ENCODE data around the gene OTOP1. TPM values are rescaled to one million over a fixed set of nuclear protein-coding genes. Genes with fewer than 3 reads are reported as not detected.
"Not testable (repeated sequence)": the region's sequence is repeated elsewhere in the genome, so short reads cannot be mapped to it uniquely, and the experiment has no call there.

Gene OTOP1
- polyA plus RNA-seq (ENCODE audit: insufficient read depth in 1 of 5, insufficient read length in 5 of 5, low replicate concordance in 1 of 5), result not detected
- long read RNA-seq, donor 1, result 0 reads
- long read RNA-seq, donor 2, result 0 reads
- long read RNA-seq, donor 3, result 0 reads
- long read RNA-seq, donor 4, result 0 reads
- long read RNA-seq, donor 5, result 0 reads
- long read RNA-seq, donor 6, result 0 reads
- long read RNA-seq, donor 7, result 0 reads
- long read RNA-seq, donor 8, result 0 reads

GRCh38 chr4:4226606-4227438, at the start of gene OTOP1:
OTOP1 (minus strand) TSS chr4:4226929; CDS start chr4:4226864, 65 bp downstream.
- no peak for DNase-seq

GRCh38 chr4:4274226-4274625, 47.5 kb upstream of the OTOP1 start:
- DNase-seq, result no peak

- DNase-seq, result no peak
Measured at GRCh38 chr4:4271912-4272311, 45.2 kb upstream of the OTOP1 start.

GRCh38 chr4:4270529-4270928, 43.8 kb upstream of the OTOP1 start:
- no peak for DNase-seq

GRCh38 chr4:4269856-4270255, 43.1 kb upstream of the OTOP1 start:
- DNase-seq, result no peak

- DNase-seq, result no peak
Measured at GRCh38 chr4:4269331-4269731, 42.6 kb upstream of the OTOP1 start.

- DNase-seq, result no peak
Measured at GRCh38 chr4:4268776-4269175, 42.0 kb upstream of the OTOP1 start.

GRCh38 chr4:4267981-4268380, 41.3 kb upstream of the OTOP1 start:
- DNase-seq, result no peak

- DNase-seq, result no peak
Measured at GRCh38 chr4:4260185-4260751, 33.5 kb upstream of the OTOP1 start.

- DNase-seq, result no peak
Measured at GRCh38 chr4:4259484-4260100, 32.9 kb upstream of the OTOP1 start.

- DNase-seq, result not testable (repeated sequence)
Measured at GRCh38 chr4:4257705-4258104, 31.0 kb upstream of the OTOP1 start.

GRCh38 chr4:4256799-4257198, 30.1 kb upstream of the OTOP1 start:
- DNase-seq, result no peak

- no peak for DNase-seq
Measured at GRCh38 chr4:4254666-4255065, 27.9 kb upstream of the OTOP1 start.

GRCh38 chr4:4254199-4254598, 27.5 kb upstream of the OTOP1 start:
- no peak for DNase-seq

- no peak for DNase-seq
Measured at GRCh38 chr4:4249866-4250265, 23.1 kb upstream of the OTOP1 start.

GRCh38 chr4:4249342-4249741, 22.6 kb upstream of the OTOP1 start:
- not testable (repeated sequence) for DNase-seq

GRCh38 chr4:4248885-4249203, 22.1 kb upstream of the OTOP1 start:
- DNase-seq, result no peak

- peak; percentile 95 to 96 for DNase-seq
Measured at GRCh38 chr4:4248029-4248884, 21.5 kb upstream of the OTOP1 start, which contains the start of gene TMEM128. TMEM128 (minus strand) TSS chr4:4248223; CDS start chr4:4248202, 21 bp downstream.

GRCh38 chr4:4247696-4248028, 20.9 kb upstream of the OTOP1 start:
- DNase-seq, result no peak

GRCh38 chr4:4245172-4245571, 18.4 kb upstream of the OTOP1 start:
- DNase-seq, result no peak

- not testable (repeated sequence) for DNase-seq
Measured at GRCh38 chr4:4239551-4239950, 12.8 kb upstream of the OTOP1 start.

- no peak for DNase-seq
Measured at GRCh38 chr4:4233610-4234009, 6.9 kb upstream of the OTOP1 start.

All from right lung (tissue), 10 donors.